NCI-H2081 (cell line): ENCODE measurements around the gene NDRG3.
"Not testable (repeated sequence)": the region's sequence is repeated elsewhere in the genome, so short reads cannot be mapped to it uniquely, and the experiment has no call there.

ENCODE experiments used
- DNase-seq, 2 experiments: peaks; one replicate each; lab custom pipeline; 2025; lab: John Stamatoyannopoulos, UW

NDRG3 gene

DNA sequence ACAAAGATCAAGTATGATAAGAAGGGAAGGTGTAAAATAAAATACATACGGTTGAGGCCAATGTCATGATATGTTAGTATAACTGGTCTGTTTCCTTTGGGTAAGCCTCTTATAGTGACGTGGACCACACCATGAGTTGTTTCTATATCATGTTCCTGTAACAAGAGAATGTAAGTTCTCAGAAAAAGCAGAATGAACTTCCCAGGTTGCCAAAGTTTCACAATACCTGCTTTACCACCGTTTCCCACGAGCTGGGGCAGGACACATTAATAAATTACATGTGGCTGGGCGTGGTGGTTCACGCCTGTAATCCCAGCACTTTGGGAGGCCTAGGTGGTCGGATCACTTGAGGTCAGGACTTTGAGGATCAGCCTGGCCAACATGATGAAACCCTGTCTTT lies 57.3 kb downstream of the NDRG3 start:
- DNase-seq: no peak

GRCh38 chr20:36687850-36688249 lies 58.0 kb downstream of the NDRG3 start:
- DNase-seq: no peak

GRCh38 chr20:36686944-36687343 lies 58.9 kb downstream of the NDRG3 start:
- DNase-seq: no peak

GRCh38 chr20:36686504-36686903 lies 59.4 kb downstream of the NDRG3 start:
- DNase-seq: no peak

- no peak for DNase-seq
Observed at GRCh38 chr20:36684747-36685146, 61.1 kb downstream of the NDRG3 start.

DNA sequence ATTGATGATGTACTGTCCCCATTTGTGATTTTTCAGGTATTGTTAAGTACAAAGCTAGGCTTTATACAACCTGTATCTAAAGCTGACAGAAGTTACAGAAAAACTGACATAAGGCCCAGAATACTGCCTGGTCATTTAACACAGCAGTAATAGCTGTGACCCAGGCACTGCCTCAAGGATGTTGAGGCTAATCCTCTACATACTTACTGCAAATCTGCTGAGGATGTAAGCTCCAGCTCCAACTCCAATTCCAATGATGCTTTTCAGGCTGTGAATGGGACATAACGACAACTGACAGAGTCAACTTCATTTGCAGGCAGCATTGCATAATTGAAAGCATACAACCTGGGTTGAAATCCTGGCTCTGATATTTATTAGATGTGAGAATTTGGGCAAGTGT lies 63.6 kb downstream of the NDRG3 start:
- DNase-seq: no peak

DNA sequence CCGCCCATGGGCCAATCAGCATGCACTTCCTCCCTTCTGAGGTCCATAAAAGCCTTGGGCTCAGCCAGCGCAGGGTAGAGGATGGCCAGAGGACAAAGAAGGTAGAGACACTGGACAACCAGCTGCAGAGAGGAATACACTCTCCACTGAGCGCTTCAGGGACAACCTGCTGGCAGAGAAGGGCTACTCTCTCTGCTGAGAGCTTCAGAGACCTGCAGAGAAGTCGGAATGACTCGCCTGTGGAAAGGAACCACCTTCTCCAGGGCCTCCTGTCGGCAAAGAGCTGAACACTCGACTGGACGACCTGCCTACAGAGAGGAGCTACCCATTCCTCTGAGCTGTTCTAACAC lies 68.5 kb downstream of the NDRG3 start:
- no peak for DNase-seq

DNA sequence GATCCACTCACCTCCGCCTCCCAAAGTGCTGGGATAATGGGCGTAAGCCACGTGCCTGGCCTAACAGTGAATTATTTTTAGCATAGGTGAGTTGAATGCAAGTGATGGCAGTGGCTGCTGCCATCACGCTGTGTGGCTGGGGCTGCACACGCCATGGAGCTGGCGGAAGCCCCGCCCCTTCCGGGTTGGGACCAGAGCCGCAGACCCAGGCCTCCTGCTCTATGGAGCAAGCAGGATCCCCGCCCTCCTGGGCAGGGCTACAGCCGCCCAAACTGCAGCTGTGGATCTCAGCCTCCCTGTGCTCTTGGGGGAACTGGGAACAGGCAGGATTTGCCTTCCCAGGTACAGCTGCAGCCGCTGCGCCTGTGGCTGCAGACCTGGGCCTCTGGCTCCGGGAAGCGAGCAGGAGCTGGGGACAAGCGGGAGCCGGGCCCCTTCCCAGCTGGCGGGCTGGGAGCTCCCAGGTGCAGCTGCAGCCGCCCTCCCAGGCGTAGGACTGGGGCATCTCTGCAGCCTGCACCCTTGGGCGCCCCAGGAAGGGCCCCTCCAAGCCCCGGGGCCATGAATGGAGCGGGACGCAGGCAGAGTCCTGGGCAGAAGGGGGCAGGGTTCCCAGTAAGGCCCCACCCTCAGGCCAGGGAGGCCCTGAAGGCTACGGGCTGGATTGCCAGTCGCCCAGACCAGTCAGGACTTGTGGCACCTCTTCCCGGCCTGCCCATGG lies 69.0 kb downstream of the NDRG3 start:
- no peak for DNase-seq

GRCh38 chr20:36675545-36675944 lies 70.3 kb downstream of the NDRG3 start:
- not testable (repeated sequence) for DNase-seq

DNA sequence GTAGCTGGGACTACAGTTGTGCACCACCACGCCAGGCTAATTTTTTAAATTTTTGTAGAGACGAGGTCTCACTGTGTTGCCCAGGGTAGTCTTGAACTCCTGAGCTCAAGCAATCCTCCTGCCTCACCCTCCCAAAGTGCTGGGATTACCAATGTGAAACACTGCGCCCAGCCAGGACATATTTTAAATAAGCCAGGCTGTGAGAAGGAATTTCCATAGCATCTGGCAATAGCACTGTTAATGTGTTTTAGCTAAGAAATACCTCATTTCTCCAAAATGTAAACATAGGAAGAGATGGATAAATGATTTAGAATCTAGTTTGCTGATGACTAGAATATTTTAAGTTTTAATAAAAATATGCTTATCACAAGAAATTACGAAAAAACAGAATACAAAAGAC lies 72.9 kb downstream of the NDRG3 start:
- DNase-seq: no peak

GRCh38 chr20:36670665-36671357 lies 75.1 kb downstream of the NDRG3 start:
- DNase-seq: no peak

- DNase-seq: no peak
Observed at GRCh38 chr20:36666181-36666740, 79.6 kb downstream of the NDRG3 start.

DNA sequence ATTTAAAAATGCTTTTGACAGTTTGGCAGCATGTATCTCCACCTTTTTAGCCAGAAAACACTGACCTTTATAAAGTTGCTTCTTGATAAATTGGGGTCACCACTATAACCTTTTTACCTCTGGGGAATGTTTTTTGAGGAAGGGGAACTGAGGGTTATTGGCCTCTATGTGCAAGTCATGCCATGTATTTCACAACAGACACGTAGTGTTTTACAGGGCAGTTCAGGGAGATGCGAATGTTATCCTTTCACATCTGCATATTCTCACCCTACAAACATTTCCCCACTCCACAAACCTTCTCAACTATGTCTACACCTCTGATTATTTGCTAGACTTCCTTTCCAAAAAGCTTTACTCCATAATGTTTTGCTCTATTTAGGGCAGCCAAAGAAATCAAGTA lies 82.9 kb downstream of the NDRG3 start:
- DNase-seq: no peak

GRCh38 chr20:36658300-36658699 lies 87.6 kb downstream of the NDRG3 start:
- DNase-seq: no peak

DNA sequence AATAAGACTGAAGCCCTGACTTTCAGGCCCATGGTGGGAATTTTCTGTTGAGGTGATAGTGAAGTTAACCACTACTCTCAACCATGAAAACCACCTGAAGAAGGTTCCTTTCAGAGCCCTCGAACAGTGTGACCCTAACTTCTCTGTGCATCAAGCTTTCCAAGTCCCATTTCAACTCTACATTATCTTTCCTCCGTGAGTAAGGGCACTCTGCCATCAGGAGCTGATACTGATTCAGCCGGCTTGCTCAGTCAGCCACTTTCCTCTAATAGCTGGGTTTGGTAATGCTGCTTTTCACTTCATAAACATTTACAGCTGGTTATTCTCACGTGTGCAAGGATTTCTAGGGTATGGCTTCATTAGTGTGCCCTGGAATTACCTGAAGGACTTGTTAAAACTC lies 89.2 kb downstream of the NDRG3 start:
- no peak for DNase-seq

DNA sequence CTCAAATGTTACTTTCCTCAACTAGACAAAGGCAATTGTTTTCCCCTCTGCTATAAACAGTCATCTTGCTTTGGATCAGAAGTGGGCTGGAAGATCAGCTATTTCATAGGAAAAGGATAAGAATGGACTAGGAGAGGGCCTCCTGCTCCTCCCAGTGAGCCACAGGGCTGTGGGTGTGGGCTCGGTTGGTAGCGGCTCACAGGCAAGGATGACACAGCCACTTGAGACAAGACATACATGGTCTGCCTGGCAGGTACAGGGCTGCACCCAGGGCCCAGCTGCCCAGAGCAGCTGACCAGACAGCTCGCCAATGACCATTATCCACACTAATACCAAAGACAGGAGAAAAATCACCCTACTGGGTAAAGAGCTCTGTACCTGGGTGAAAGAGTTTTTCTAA lies 90.9 kb downstream of the NDRG3 start:
- DNase-seq: no peak

- no peak for DNase-seq
Observed at GRCh38 chr20:36654506-36654905, 91.4 kb downstream of the NDRG3 start.

GRCh38 chr20:36653456-36653855 lies 92.4 kb downstream of the NDRG3 start:
- no peak for DNase-seq

GRCh38 chr20:36647196-36648121 lies 98.4 kb downstream of the NDRG3 start:
- no peak for DNase-seq

GRCh38 chr20:36646678-36647077 lies 99.2 kb downstream of the NDRG3 start:
- no peak for DNase-seq

GRCh38 chr20:36645998-36646397 lies 99.9 kb downstream of the NDRG3 start, which contains the start of gene SLA2:
SLA2 (minus strand) TSS chr20:36646196; CDS start chr20:36641335, 4,861 bp downstream.
- DNase-seq: no peak

DNA sequence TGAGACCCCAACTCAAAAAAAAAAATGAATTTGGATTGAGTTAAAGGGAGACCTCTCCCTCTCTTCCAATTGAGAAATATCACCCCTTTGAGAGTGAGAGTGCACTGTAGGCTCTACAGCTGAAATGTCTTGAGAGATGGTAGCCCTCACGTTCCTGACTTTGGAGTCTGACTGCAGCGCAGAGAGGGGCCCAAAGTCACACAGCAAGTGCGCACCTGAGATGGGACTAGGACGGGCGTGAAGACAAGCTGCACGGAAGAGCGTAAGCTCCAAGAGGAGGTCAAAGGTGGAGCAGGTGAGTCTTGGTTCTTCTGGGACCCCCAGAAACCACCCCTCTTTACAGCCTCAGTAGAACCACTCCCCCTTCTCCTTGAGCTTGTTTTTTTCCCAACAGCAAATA lies 100.5 kb downstream of the NDRG3 start:
- no peak for DNase-seq
